DMS 273 (cell line): ENCODE data around the gene BIN1.

Source experiments
- DNase-seq: peaks from one replicate; lab custom pipeline; 2025; ENCODE audit not compliant: unreplicated experiment; lab: John Stamatoyannopoulos, UW

The BIN1 gene

GRCh38 chr2:127025359-127026166, 81.4 kb downstream of the BIN1 start:
- peak; percentile 95 for DNase-seq

GRCh38 chr2:127024769-127025358, 82.1 kb downstream of the BIN1 start:
- peak; percentile 78 for DNase-seq

GRCh38 chr2:127023504-127023903, 83.5 kb downstream of the BIN1 start:
- DNase-seq: no peak

GRCh38 chr2:127022817-127023216, 84.1 kb downstream of the BIN1 start:
- DNase-seq: no peak

- DNase-seq: no peak
Measured at GRCh38 chr2:127020536-127020935, 86.4 kb downstream of the BIN1 start.

GRCh38 chr2:127017548-127017947, 89.4 kb downstream of the BIN1 start:
- DNase-seq: no peak

GRCh38 chr2:127016329-127016728, 90.6 kb downstream of the BIN1 start:
- DNase-seq: no peak

- no peak for DNase-seq
Measured at GRCh38 chr2:127015106-127015910, 91.6 kb downstream of the BIN1 start.

- DNase-seq: no peak
Measured at GRCh38 chr2:127014630-127015029, 92.3 kb downstream of the BIN1 start.

- no peak for DNase-seq
Measured at GRCh38 chr2:127014224-127014623, 92.7 kb downstream of the BIN1 start.

- no peak for DNase-seq
Measured at GRCh38 chr2:127012868-127013267, 94.1 kb downstream of the BIN1 start.

- DNase-seq: no peak
Measured at GRCh38 chr2:127012215-127012614, 94.7 kb downstream of the BIN1 start.

GRCh38 chr2:127011796-127012195, 95.2 kb downstream of the BIN1 start:
- no peak for DNase-seq

- no peak for DNase-seq
Measured at GRCh38 chr2:127011231-127011661, 95.7 kb downstream of the BIN1 start.

GRCh38 chr2:127008265-127009015, 98.5 kb downstream of the BIN1 start:
- DNase-seq: no peak

- no peak for DNase-seq
Measured at GRCh38 chr2:127007652-127008051, 99.3 kb downstream of the BIN1 start.

- no peak for DNase-seq
Measured at GRCh38 chr2:127006962-127007361, 100.0 kb downstream of the BIN1 start.

- DNase-seq: peak; percentile 53
Measured at GRCh38 chr2:127004893-127005600, 101.9 kb downstream of the BIN1 start.

GRCh38 chr2:127003070-127003800, 103.7 kb downstream of the BIN1 start:
- DNase-seq: no peak

- no peak for DNase-seq
Measured at GRCh38 chr2:127001751-127002150, 105.2 kb downstream of the BIN1 start.
